ENCODE results near the gene B3GALNT1.

B3GALNT1 gene

GRCh38 chr3:161103776-161104385, 1.3 kb downstream of the B3GALNT1 start:
- no peak for DNase-seq (ENCODE audit: low read depth in 2 of 2)
- no peak for TF ChIP-seq CTCF (IDR thresholded peaks at IDR 0.05; ENCODE audit: low read depth, low read length)
- H3K4me3 ChIP-seq (replicated peaks in 1 of 2; ENCODE audit: low read depth in 2 of 2, low read length in 2 of 2): peak overlapping the region; percentile 68 to 77

GRCh38 chr3:161101609-161102008, 3.5 kb downstream of the B3GALNT1 start:
- no peak overlapping the region for H3K4me3 ChIP-seq (replicated peaks in 1 of 2; ENCODE audit: low read depth in 2 of 2, low read length in 2 of 2)
- DNase-seq (ENCODE audit: low read depth in 2 of 2): no peak
- TF ChIP-seq CTCF (IDR thresholded peaks at IDR 0.05; ENCODE audit: low read depth, low read length): no peak

- H3K4me3 ChIP-seq (replicated peaks in 1 of 2; ENCODE audit: low read depth in 2 of 2, low read length in 2 of 2): no peak overlapping the region
- DNase-seq (ENCODE audit: low read depth in 2 of 2): no peak
- TF ChIP-seq CTCF (IDR thresholded peaks at IDR 0.05; ENCODE audit: low read depth, low read length): no peak
Observed at GRCh38 chr3:161100994-161101393, 4.2 kb downstream of the B3GALNT1 start.

- peak in 1 of 2 donors; percentile 10 for DNase-seq (ENCODE audit: low read depth in 2 of 2)
- peak; percentile 5 for TF ChIP-seq CTCF (IDR thresholded peaks at IDR 0.05; ENCODE audit: low read depth, low read length)
- H3K4me3 ChIP-seq (replicated peaks in 1 of 2; ENCODE audit: low read depth in 2 of 2, low read length in 2 of 2): no peak overlapping the region
Observed at GRCh38 chr3:161096771-161097367, 8.3 kb downstream of the B3GALNT1 start.

GRCh38 chr3:161093895-161094294, 11.3 kb downstream of the B3GALNT1 start:
- no peak overlapping the region for H3K4me3 ChIP-seq (replicated peaks in 1 of 2; ENCODE audit: low read depth in 2 of 2, low read length in 2 of 2)
- DNase-seq (ENCODE audit: low read depth in 2 of 2): no peak
- TF ChIP-seq CTCF (IDR thresholded peaks at IDR 0.05; ENCODE audit: low read depth, low read length): no peak

GRCh38 chr3:161084277-161084676, 20.9 kb downstream of the B3GALNT1 start:
- no peak for TF ChIP-seq CTCF (IDR thresholded peaks at IDR 0.05; ENCODE audit: low read depth, low read length)
- DNase-seq (ENCODE audit: low read depth in 2 of 2): no peak
- H3K4me3 ChIP-seq (replicated peaks in 1 of 2; ENCODE audit: low read depth in 2 of 2, low read length in 2 of 2): no peak overlapping the region
